OCI-LY7 (cell line): Measurements from ENCODE around the gene COA3. TPM values are rescaled to one million over a fixed set of nuclear protein-coding genes. Genes with fewer than 3 reads are reported as not detected.

ENCODE experiments used
- BruUV-seq: library from RNA; stranded (reverse); fragments of 400-500 nt; replicated peaks from 2 replicates; lab custom pipeline; 2021; lab: Mats Ljungman, UMichigan
- CTCF ChIA-PET: fragments of 300-600 bp; sonication (Branson Sonifier 250); formaldehyde crosslinking; loops from one replicate; lab custom pipeline; 2022; ENCODE audit warnings: antibody characterized with exemption; ENCODE audit not compliant: unreplicated experiment; lab: Charles Lee
- POLR2A ChIA-PET: fragments of 300-600 bp; sonication (Branson Sonifier 250); formaldehyde crosslinking; loops from one replicate; lab custom pipeline; 2022; ENCODE audit warnings: antibody characterized with exemption; lab: Charles Lee
- DNase-seq: peaks from one replicate; pipeline ENCODE4 v3.0.0-alpha.2; 2015; ENCODE audit warnings: low spot score
- H2AFZ ChIP-seq: fragments of 200-600 bp; sonication (generic), shearing (Covaris generic); 2 replicates; pipeline ENCODE4 v1.6.1; 2014; ENCODE audit warnings: mild to moderate bottlenecking, antibody characterized with exemption, low read length, moderate library complexity
- H3K27ac ChIP-seq: fragments of 200-600 bp; sonication (generic); 2 replicates; pipeline ENCODE4 v1.5.1; 2014; ENCODE audit warnings: mixed run types, low read depth, mild to moderate bottlenecking, moderate library complexity, low read length, inconsistent platforms; ENCODE audit not compliant: poor library complexity, severe bottlenecking
- H3K36me3 ChIP-seq: fragments of 200-600 bp; sonication (generic); 2 replicates; pipeline ENCODE4 v1.6.1; 2014; ENCODE audit warnings: mild to moderate bottlenecking, antibody characterized with exemption, low read length, moderate library complexity, mixed read lengths; ENCODE audit not compliant: insufficient read depth
- H3K4me1 ChIP-seq: fragments of 200-600 bp; sonication (generic); 2 replicates; pipeline ENCODE4 v1.5.1; 2014; ENCODE audit warnings: mild to moderate bottlenecking, low read length; ENCODE audit not compliant: insufficient read depth, poor library complexity, severe bottlenecking
- H3K4me2 ChIP-seq: fragments of 200-600 bp; sonication (generic); 2 replicates; pipeline ENCODE4 v1.6.1; 2014; ENCODE audit warnings: mild to moderate bottlenecking, low read length
- H3K4me3 ChIP-seq: fragments of 200-600 bp; sonication (generic); 2 replicates; pipeline ENCODE4 v1.5.1; 2014; ENCODE audit warnings: mild to moderate bottlenecking, low read depth, low read length; ENCODE audit not compliant: poor library complexity, severe bottlenecking
- H3K79me2 ChIP-seq: fragments of 200-600 bp; sonication (generic); 2 replicates; pipeline ENCODE4 v1.6.1; 2016; ENCODE audit warnings: low read depth, mild to moderate bottlenecking, low read length, moderate library complexity, mixed read lengths; ENCODE audit not compliant: insufficient read depth
- H3K9me2 ChIP-seq: fragments of 200-600 bp; sonication (generic); 2 replicates; pipeline ENCODE4 v1.6.1; 2016; ENCODE audit warnings: mild to moderate bottlenecking, low read length, mixed read lengths; ENCODE audit not compliant: insufficient read depth
- H3K9me3 ChIP-seq: fragments of 200-600 bp; sonication (generic); 2 replicates; pipeline ENCODE4 v1.6.1; 2014; ENCODE audit warnings: mild to moderate bottlenecking, mixed run types, low read length, mixed read lengths
- H4K20me1 ChIP-seq: fragments of 200-600 bp; sonication (generic); 2 replicates; pipeline ENCODE4 v1.6.1; 2014; ENCODE audit warnings: mild to moderate bottlenecking, antibody characterized with exemption, low read length, moderate library complexity, mixed read lengths; ENCODE audit not compliant: insufficient read depth
- CTCF ChIP-seq: fragments of 200-600 bp; sonication (generic); conservative IDR thresholded peaks from 2 replicates; pipeline ENCODE4 v1.5.1; 2014; ENCODE audit warnings: mild to moderate bottlenecking, antibody characterized with exemption, low read length, moderate library complexity, mixed read lengths
- EZH2phosphoT487 ChIP-seq: fragments of 200-600 bp; sonication (generic); IDR thresholded peaks from 2 replicates; pipeline ENCODE4 v1.6.1; 2018; ENCODE audit warnings: low read depth, borderline replicate concordance, mild to moderate bottlenecking, mixed run types, antibody characterized with exemption, low read length, moderate library complexity, mixed read lengths
- intact Hi-C: fragments of 100-400 bp; cut with micrococcal nuclease; formaldehyde crosslinking; loops from one replicate; pipeline ENCODE4 v1.10.0; 2022; ENCODE audit not compliant: unreplicated experiment
- total RNA-seq, 2 experiments: library from RNA; depleted of rRNA in 1 of 2; stranded (reverse); fragments of >200 nt in 1 of 2; shearing (Covaris generic) in 1 of 2; gene quantifications; 2 replicates each; pipeline ENCODE4 v1.2.3, GENCODE V29; 2014 to 2022

The COA3 gene
- total RNA-seq, 2 experiments from 2014 or later = 34.9 to 38.2 TPM

- Histone ChIP-seq H4K20me1 (no peaks in the 10 kb centered on the region), H3K4me1 (no peaks in the 10 kb centered on the region), H2AFZ (no peak overlapping the region), H3K4me3 (no peak overlapping the region), H3K9me3 (no peaks in the 10 kb centered on the region), H3K4me2 (no peak overlapping the region), H3K36me3 (peaks cover 15% of the 10 kb centered on the region), H3K9me2 (no peaks in the 10 kb centered on the region), H3K27ac (no peak overlapping the region), H3K79me2 (no peaks in the 10 kb centered on the region)
- ChIA-PET POLR2A (no interaction called here), CTCF (no interaction called here)
- no TSS peak for BruUV-seq
- no peak for TF ChIP-seq CTCF
- no peak for DNase-seq
- intact Hi-C loops = no loop called here
Observed at GRCh38 chr17:42783062-42783790, 15.3 kb downstream of the COA3 start.

DNA sequence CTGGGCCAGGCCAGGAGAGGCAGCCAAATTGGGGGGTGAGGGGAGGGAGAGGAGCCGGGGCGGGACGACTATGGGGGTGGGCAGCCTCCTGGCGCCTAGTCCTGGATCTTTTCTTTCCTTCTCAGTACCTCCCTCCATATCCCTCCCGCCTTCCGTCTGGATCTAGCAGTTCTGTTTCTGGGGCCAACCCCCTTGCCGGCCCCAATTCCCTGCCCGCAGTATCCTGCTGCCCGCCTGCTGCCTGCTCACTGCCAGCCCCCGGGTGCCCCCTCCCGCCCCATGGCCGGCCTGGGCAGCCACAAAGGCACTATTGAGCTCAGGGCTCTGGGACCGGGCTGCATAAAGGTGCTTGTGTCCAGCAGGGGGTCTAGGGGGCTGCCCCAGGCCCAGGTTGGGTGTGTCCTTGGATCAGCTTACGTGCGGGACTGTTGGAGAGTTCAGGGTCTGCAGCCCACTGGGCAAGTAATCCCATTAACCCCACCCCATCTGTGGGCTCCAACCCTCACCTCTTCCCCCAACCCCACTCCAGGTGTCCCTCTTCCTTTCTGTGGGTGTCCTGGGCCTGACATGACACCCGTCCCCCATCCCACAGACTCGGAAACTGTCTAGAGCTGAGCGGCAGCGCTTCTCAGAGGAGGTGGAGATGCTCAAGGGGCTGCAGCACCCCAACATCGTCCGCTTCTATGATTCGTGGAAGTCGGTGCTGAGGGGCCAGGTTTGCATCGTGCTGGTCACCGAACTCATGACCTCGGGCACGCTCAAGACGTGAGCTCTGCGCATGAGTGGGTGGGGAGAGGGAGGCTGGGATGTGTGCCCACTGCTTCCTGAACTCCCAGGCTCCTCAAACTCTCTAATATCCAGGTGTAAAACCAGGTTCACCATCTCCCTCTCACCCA is 16.1 kb downstream of the COA3 start:
- no peaks in the 10 kb centered on the region for H3K9me2 ChIP-seq
- no peaks in the 10 kb centered on the region for H4K20me1 ChIP-seq
- BruUV-seq = no TSS peak
- H3K4me2 ChIP-seq = no peak overlapping the region
- ChIA-PET CTCF (no interaction called here), POLR2A (no interaction called here)
- H3K79me2 ChIP-seq = no peaks in the 10 kb centered on the region
- no peaks in the 10 kb centered on the region for H3K4me1 ChIP-seq
- no peak overlapping the region for H2AFZ ChIP-seq
- intact Hi-C loops = no loop called here
- H3K9me3 ChIP-seq = no peaks in the 10 kb centered on the region
- no peak for TF ChIP-seq CTCF
- no peak for TF ChIP-seq EZH2phosphoT487
- no peak for DNase-seq
- H3K27ac ChIP-seq = no peak overlapping the region
- peaks cover 23% of the 10 kb centered on the region for H3K36me3 ChIP-seq
- H3K4me3 ChIP-seq = no peak overlapping the region
